CD1c-positive myeloid dendritic cell (primary cell): ENCODE data around the gene COX6B2.
A peak's percentile ranks its signal among the peaks of the same experiment; 100 is the strongest.

Experiments
- DNase-seq: peaks from one replicate; pipeline ENCODE4 v3.0.0-alpha.2; 2016; ENCODE audit errors: extremely low spot score

Gene COX6B2

GRCh38 chr19:55383279-55384130 lies 29.0 kb upstream of the COX6B2 start:
- DNase-seq, result peak; percentile 67

GRCh38 chr19:55382522-55383054 lies 28.1 kb upstream of the COX6B2 start:
- no peak for DNase-seq

- no peak for DNase-seq
Measured at GRCh38 chr19:55382013-55382412, 27.5 kb upstream of the COX6B2 start.

GRCh38 chr19:55379174-55379573 lies 24.7 kb upstream of the COX6B2 start:
- no peak for DNase-seq

- no peak for DNase-seq
Measured at GRCh38 chr19:55377356-55378131, 23.0 kb upstream of the COX6B2 start.

- DNase-seq, result no peak
Measured at GRCh38 chr19:55376241-55376933, 21.9 kb upstream of the COX6B2 start, which contains the start of gene TMEM190. Gene TMEM190 (plus strand): TSS chr19:55376826. CDS start chr19:55376854, 28 bp downstream.

DNA sequence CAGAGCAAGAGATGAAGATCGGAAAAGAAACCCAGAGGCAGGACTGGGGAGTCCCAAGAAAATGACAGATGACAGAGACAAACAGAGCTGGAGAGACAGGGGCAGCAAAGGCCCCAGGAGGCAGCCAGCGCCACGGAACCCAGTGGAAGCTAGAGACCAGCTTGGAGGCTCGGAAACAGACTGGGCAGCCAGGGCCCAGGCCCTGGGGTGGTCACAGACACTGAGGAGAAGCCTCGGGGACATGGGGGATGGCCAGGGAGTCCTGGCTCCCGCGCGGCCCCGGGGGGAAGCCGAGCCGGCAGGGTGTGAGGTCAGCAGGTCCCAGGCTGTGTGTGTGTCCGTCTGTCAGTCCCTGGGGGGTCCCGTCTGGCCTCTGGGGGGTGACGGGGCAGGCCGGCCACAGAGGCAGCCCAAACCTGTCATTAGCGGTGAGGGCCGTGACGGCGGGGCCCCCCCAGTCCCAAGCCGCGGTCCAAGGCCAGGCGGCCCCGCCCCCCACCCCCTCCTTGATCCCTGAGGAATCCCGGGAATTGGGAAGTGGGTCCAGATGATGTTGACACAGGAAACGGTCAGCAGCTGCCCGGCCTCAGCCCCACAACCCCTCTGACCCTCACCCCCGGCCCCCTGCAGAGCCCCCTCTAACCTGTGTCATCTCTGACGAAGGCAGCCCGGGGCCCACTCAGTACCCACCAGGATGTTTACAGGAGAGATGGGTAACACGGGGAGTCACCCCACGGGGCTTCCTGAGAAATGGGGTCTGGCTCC lies 19.7 kb upstream of the COX6B2 start:
- DNase-seq, result no peak

- no peak for DNase-seq
Measured at GRCh38 chr19:55373306-55373992, 18.9 kb upstream of the COX6B2 start.

- no peak for DNase-seq
Measured at GRCh38 chr19:55372316-55373081, 18.0 kb upstream of the COX6B2 start.

DNA sequence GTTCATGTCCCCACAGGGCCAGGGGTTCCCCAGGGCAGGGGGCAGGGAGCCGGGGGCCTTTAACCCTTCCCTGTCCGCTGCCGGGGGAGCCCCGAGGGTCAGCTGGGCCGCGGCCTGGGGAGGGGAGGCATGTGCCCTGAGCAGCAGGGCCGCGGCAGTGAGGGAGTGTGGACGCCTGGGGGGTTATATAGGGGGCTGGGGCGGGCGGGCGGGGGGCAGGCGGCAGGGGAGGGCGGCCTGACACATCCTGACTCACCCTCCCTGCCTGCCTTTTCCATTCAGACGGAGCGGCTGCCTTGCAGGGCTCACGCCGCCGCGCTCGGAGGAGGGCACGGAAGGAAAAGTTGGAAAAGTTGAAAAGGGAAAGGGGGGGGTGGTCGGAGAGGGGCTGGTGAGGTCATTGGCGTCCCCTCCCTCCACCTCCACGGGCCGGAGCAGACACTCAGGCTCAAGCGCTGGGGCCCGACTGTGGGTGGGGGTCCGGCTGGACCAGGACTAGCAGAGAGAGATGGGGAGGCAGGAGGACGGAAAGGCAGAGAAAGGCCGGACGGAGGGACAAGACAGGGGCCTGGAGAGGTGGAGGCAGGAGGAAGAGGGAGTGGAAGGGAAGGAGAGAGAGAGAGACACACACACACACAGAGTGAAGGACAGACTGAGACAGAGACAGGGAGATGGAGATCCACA lies 15.9 kb upstream of the COX6B2 start, which contains the start of gene IL11:
TSS of gene IL11 (minus strand) at position 159 of the 684 bp plus-strand sequence. CDS start at position 6, 153 bp downstream.
- DNase-seq, result no peak

- DNase-seq, result no peak
Measured at GRCh38 chr19:55369653-55370304, 15.3 kb upstream of the COX6B2 start.

DNA sequence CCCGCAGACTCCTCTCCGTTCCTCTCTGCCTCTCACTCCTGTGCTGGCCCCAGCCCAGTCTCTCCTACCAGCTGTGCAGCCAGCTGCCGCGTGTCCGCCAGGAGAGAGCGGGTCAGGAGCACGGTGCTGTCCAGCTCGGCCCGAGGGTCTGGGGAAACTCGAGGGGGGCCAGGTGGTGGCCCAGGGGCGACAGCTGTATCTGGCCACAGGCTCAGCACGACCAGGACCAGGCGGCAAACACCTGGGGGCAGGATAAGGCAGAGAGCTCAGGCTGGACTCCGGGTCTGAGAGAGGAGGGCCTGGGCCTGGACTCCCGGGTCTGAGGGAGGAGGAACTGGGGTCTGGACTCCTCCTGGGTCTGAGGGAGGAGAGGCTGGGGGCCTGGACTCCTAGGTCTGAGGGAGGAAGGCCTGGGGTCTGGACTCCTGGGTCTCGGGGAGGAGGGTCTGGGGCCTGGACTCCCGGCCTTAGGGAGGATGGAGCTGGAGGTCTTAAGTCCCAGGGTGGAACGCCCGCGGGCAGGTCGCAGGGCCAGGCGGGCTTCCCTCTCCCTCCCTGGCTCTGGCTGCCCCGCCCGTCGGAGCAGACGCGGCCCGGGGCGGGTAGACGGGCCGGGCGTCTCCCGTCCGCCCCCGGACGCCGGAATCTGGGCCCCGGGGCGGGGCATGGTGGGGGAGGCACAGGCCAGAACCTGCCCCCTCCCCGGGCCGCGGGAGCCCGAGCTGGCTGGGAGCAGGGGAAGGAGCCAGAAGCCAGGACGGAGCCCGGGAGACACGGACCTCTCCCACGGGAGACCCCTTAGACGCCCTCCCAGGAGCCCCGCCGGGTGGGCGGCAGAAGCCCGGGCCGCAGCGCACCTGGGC lies 14.4 kb upstream of the COX6B2 start:
- DNase-seq, result peak; percentile 72

- no peak for DNase-seq
Measured at GRCh38 chr19:55368106-55368505, 13.6 kb upstream of the COX6B2 start.

- no peak for DNase-seq
Measured at GRCh38 chr19:55366790-55367189, 12.3 kb upstream of the COX6B2 start.

DNA sequence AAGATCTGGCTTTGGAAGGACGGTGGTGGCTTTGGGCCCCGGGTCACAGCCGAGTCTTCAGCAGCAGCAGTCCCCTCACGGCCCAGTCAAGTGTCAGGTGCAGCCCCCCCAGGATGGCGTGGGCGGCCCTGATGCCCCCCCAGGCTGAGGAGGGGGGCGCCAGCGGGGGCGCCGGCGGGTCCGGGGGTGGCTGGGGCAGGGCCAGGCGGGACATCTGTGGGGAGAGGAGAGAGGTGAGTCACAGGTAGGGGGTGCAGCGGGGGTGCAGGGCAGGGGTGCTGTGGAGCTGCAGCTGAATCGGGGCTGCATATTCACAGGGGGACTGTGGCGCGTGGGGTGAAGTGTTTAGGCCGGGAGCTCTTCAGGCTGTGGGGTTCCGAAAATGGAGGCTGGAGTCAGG lies 11.4 kb upstream of the COX6B2 start:
- no peak for DNase-seq

DNA sequence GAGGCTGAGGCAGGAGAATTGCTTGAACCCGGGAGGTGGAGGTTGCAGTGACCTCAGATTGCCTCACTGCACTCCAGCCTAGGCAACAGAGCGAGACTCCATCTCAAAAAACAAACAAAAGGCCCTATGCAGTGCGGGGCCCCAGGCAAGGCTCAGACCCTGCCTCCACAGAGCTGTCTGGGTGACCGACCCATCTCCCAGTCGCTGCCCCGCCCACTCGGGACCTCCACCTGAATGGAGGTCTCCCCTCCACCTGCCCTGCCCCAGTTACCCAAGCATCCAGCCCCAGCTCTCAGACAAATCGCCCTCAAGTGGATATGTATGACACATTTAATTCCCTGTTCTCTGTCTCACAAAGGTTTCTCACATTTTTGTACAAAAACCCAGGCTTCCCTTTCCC lies 10.7 kb upstream of the COX6B2 start:
- no peak for DNase-seq

- DNase-seq, result no peak
Measured at GRCh38 chr19:55362990-55363716, 8.6 kb upstream of the COX6B2 start, which contains the start of gene GARIN5B. Gene GARIN5B (minus strand): TSS chr19:55363260. CDS start chr19:55363066, 194 bp downstream.
